G401.6 (cell line): ENCODE results near the gene CYREN.
"Not testable (repeated sequence)": the region's sequence is repeated elsewhere in the genome, so short reads cannot be mapped to it uniquely, and the experiment has no call there.

Experiments
- FAIRE-seq: peaks from 2 replicates; lab custom pipeline; 2012; peaks lifted over from hg19 to GRCh38; lab: Jason Lieb, UNC

CYREN gene

GRCh38 chr7:135177028-135177696 lies 6.7 kb upstream of the CYREN start:
- FAIRE-seq = no peak

- FAIRE-seq = no peak
These were observed 5.4 kb upstream of the CYREN start for GRCh38 chr7:135175931-135176330.

- FAIRE-seq = no peak
These were observed 4.4 kb upstream of the CYREN start for GRCh38 chr7:135174941-135175340.

- FAIRE-seq = not testable (repeated sequence)
These were observed 3.4 kb upstream of the CYREN start for GRCh38 chr7:135173916-135174315.

GRCh38 chr7:135171581-135172291 lies 1.2 kb upstream of the CYREN start:
- FAIRE-seq = not testable (repeated sequence)

- not testable (repeated sequence) for FAIRE-seq
These were observed 533 bp upstream of the CYREN start for GRCh38 chr7:135170998-135171481.

- no peak for FAIRE-seq
These were observed 588 bp downstream of the CYREN start for GRCh38 chr7:135169964-135170273.

GRCh38 chr7:135169141-135169963 lies 1.2 kb downstream of the CYREN start:
- no peak for FAIRE-seq

- FAIRE-seq = no peak
These were observed 1.9 kb downstream of the CYREN start for GRCh38 chr7:135168489-135169140.

GRCh38 chr7:135168001-135168400 lies 2.5 kb downstream of the CYREN start:
- no peak for FAIRE-seq

GRCh38 chr7:135167365-135167917 lies 3.1 kb downstream of the CYREN start:
- no peak for FAIRE-seq

GRCh38 chr7:135166338-135166990 lies 4.0 kb downstream of the CYREN start:
- FAIRE-seq = no peak

- no peak for FAIRE-seq
These were observed 4.6 kb downstream of the CYREN start for GRCh38 chr7:135165862-135166261.

- FAIRE-seq = no peak
These were observed 6.0 kb downstream of the CYREN start for GRCh38 chr7:135164357-135165061.

GRCh38 chr7:135162382-135163001 lies 8.0 kb downstream of the CYREN start:
- FAIRE-seq = no peak

- FAIRE-seq = no peak
These were observed 8.8 kb downstream of the CYREN start for GRCh38 chr7:135161669-135162068.

GRCh38 chr7:135160858-135161653 lies 9.5 kb downstream of the CYREN start:
- no peak for FAIRE-seq

GRCh38 chr7:135160098-135160857 lies 10.2 kb downstream of the CYREN start:
- FAIRE-seq = no peak
